ENCODE results near the gene JPT2.

Gene JPT2

DNA sequence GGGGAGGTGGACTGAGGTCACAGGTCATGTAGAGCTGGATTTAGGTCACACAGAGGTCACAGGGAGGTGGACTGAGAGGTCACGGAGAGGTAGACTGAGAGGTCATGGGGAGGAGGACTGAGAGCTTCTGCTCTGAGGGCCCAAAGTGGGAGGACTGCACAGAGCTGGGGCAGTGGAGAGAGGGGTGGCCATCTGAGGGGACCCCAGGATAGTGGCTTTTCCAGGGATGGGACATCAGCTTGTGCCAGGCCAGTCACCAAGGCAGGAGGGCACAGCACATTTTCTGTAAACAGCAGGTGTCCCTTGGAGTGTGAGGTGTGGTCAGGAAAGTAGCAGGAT lies 26.1 kb upstream of the JPT2 start:
- no peak for DNase-seq (ENCODE audit: low read depth in 2 of 2)

DNA sequence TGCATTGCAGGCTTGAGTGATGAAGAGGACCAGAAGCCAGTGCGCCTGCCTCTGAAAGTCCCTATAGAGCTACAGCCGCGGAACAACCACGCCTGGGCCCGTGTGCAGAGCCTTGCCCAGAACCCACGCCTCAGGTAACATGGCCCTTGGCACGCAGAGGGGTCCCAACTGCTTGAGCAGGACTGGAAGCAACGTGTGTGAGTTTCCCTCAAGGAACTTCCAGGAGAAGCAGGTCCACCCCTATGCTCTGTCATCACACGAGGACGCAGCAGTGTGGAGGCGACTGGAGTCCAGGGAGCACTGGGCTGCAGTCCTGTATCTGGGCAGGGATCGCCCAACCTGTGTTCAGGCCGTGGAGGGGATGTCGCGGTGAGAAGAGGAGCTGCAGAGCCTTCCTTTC lies 25.1 kb upstream of the JPT2 start:
- no peak for DNase-seq (ENCODE audit: low read depth in 2 of 2)

DNA sequence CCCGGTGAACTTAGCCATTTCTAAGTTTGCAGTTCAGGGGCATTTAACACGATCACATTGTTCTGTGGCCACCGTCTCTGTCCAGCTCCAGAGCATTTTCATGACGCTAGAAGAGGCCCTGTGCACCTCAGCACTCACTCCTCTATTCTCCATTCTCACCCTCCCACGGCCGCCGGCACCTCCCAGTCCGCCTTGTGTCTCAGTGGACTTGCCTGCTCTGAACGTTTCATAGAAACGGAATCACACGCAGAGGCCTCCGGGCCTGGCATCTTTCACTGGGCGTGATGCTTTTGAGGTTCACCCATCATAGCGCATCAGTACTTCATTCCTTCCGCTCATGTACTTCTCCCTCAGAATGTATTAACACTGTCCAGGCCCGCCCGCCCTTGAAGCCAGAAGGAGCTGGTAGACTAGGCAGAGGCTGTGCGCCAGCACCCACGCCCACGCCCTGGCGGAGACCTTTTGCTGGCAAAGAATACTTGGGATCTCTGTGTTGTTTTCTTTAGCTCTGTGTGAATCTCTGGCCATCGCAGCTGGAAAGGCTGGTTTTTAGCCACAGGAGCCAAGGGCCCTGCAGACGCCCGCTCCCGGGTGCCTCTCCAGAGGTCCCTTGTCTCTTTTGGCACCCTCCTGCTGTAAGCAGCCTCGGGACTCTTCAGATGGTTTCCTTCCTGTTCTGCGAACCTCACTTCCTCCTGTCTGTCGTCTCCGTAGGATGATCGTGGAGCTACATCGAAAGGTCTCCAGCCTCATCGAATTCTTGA lies 23.4 kb upstream of the JPT2 start:
- no peak for DNase-seq (ENCODE audit: low read depth in 2 of 2)

DNA sequence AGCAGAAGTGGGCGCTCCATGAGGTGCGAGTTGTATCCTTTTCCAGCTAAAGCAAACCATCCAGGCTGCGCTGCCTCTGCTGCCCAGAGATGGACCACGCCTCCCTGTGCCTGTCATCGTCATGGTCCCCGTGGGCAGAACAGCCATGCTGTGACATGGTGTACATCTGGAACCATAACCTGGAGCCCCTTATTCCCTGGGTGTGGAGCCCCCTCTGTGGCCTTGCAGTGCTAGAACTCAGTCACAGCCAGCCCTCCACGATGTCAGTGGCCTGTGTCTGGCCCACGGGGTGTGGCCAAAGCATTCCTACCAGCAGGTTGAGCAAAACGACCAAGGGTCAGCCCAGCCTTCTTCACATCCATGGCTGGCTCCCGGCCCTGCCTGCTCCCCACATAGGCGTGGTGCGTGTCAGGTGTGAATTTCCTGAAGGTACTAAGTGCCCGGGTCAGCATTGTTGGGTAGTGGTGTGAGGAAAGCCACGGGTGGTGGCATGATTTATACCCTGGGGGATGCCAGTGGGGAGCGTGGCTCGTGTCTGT lies 22.7 kb upstream of the JPT2 start:
- DNase-seq (ENCODE audit: low read depth in 2 of 2) = no peak

GRCh38 chr16:1655909-1656807 lies 21.9 kb upstream of the JPT2 start:
- DNase-seq (ENCODE audit: low read depth in 2 of 2) = no peak

GRCh38 chr16:1656808-1657617 lies 21.1 kb upstream of the JPT2 start:
- DNase-seq (ENCODE audit: low read depth in 2 of 2) = no peak

DNA sequence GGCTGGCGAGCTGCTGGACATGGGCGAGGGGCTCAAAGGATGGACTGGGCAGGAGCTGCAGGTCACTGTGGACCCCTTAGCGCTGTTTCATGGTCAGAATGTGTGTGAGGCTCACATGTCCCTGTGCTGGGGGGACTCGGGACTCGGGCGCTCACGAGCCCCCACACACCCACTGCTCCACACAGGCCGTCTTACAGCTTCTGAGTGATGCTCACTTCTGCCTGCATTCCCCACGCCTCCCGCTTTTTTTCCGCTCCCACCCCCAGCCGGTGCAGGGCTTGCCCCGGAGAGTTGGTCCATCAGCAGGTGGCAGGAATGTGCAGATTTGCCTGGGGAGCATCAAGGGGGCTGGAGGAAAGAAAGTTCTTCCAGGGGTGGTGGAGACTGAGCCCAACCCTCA lies 20.2 kb upstream of the JPT2 start:
- no peak for DNase-seq (ENCODE audit: low read depth in 2 of 2)

DNA sequence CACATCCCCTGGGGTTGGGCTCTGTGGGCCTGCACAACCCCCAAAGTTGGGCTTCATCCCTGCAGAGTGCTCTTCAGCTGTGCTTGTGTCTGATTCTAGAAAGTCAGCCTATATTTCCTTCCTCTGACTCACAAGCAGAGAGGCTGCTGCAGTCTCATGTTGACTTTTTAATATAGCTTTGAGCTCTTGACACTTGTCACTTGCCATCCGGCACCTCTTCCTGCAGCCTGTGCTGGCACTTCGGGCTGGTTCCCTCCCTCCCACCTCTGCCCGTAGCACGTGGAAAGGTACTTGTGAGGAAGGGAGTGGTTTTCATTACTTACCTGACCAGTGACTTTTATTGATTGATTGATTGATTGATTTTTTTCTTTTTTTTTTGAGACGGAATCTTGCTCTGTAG lies 19.0 kb upstream of the JPT2 start:
- DNase-seq (ENCODE audit: low read depth in 2 of 2) = no peak

- DNase-seq (ENCODE audit: low read depth in 2 of 2) = no peak
These were observed 16.3 kb upstream of the JPT2 start for GRCh38 chr16:1661826-1662225.

- no peak for DNase-seq (ENCODE audit: low read depth in 2 of 2)
These were observed 15.5 kb upstream of the JPT2 start for GRCh38 chr16:1662543-1662942.

- DNase-seq (ENCODE audit: low read depth in 2 of 2) = no peak
These were observed 12.2 kb upstream of the JPT2 start for GRCh38 chr16:1665829-1666228.

DNA sequence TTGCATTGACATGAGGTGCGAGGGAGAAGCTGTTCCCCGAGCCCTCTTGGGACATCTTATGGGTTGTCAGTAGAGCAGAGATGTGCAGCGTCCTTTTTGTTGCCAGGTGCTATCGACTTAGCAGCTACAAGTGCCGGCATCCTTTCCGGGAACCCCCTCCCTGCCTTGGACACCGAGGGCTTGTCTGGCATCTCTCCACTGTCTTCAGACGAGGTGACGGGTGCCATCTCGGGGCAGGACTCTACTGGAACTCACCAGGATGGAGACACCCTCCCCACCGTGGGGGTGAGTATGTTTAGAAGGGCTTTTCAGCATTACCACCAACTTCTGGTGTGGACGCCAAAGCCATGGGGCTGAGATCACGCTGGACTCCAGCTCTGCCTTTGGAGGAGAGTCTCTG lies 11.8 kb upstream of the JPT2 start:
- DNase-seq (ENCODE audit: low read depth in 2 of 2) = no peak

- DNase-seq (ENCODE audit: low read depth in 2 of 2) = no peak
These were observed 10.8 kb upstream of the JPT2 start for GRCh38 chr16:1667271-1667670.

DNA sequence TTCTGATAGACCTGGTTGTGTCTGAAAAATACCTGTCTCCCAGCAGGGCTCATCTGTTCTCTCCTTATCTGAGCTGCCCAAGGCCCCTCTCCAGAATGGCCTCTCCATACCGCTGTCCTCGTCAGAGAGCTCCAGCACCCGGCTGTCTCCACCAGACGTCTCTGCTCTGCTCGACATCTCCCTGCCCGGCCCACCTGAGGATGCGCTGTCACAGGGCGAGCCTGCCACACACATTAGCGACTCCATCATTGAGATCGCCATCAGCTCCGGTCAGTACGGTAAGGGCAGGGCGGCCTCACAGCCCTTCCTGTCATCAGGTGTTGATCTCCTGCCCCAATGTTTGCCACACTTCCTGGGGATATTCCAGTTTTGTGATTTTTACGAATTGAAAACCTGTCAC lies 10.2 kb upstream of the JPT2 start:
- no peak for DNase-seq (ENCODE audit: low read depth in 2 of 2)

DNA sequence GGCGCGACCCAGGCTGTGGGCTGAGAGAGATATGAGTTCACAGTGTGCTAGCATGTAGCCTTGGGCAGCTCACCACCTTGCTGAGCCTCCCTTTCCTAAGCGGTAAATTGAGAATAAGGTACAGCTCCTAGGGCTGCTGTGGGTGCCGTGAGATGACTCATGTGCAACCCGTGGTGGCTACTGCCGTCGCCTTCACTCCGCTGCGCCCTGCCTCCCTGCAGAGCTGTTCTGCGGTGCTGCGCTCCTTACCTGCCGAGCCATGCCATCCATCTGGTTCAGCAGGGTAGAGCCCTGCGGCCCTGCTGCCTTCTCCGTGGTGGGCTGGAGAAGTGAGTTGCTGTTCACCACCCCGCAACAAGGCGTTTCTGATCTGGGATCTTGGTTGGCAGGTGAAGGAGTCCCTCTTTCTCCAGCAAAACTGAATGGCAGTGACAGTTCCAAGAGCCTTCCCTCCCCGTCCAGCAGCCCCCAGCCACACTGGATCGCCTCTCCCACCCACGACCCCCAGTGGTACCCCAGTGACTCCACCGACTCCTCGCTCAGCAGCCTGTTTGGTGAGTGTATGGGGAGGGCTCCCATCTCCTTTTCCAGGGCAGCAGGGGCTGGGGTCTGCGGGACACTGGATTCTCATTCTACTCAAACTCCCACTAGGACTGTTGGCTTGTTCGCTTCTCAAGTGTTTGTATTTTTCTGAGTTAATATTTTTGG lies 9.3 kb upstream of the JPT2 start:
- DNase-seq (ENCODE audit: low read depth in 2 of 2) = no peak

DNA sequence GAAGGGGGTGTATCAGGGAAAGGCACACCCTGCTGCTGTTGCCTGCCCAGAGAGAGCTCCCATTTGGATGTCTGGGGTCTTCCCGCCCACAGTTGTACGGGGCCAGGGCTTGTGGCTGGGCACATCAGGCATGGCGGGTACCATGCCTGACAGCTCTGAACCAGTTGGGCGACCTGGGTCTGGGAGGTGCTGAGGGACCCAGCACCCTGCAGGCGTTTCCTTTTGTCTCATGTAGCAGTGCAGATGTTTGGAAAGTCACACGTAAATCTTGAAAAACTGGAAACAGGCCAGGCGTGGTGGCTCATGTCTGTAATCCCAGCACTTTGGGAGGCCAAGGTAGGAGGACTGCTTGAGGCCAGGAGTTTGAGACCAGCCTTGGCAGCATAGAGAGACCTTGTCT lies 8.4 kb upstream of the JPT2 start:
- DNase-seq (ENCODE audit: low read depth in 2 of 2) = no peak

GRCh38 chr16:1670371-1670770 lies 7.7 kb upstream of the JPT2 start:
- DNase-seq (ENCODE audit: low read depth in 2 of 2) = no peak

GRCh38 chr16:1670866-1671265 lies 7.2 kb upstream of the JPT2 start:
- no peak for DNase-seq (ENCODE audit: low read depth in 2 of 2)

DNA sequence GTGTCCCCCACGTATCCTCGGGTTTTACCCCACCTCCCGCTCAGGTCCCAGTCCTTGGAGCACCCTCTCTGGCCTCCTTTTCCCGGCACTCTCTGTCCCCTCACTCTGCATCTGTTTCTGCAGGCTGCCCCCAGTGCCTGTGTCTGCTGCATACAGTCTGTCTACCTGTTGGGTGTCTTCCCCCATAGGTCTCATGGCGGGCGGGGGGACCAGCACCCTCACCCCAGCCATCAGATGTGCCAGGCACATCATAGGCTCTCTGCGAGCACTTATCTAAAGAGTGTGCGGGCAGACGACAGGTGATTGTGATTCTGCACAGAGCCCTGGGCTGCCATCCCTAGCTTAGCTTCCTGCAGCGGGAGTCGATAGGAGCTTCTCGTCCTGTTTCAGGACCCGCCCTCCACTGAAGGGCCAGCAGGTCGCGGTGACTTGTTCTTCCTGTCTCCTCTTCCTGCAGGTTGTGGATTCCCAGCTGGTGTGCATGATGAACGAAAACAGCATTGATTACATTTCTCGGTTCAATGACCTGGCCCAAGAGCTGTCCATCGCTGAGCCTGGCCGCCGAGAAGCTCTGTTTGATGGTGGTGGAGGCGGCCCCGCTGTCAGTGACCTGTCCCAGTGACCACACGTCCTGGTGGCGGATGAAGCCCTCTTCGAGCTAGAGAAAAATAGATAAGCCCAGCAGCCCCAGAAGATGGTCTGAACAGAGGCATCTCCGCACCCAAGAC lies 4.5 kb upstream of the JPT2 start:
- DNase-seq (ENCODE audit: low read depth in 2 of 2) = no peak

GRCh38 chr16:1674306-1674705 lies 3.8 kb upstream of the JPT2 start:
- DNase-seq (ENCODE audit: low read depth in 2 of 2) = no peak

All from stimulated activated CD8-positive, alpha-beta memory T cell treated with anti-CD3 and anti-CD28 coated beads, Interleukin-15, amount 100 ng/mL, for 48 hours (primary cell).